K562 treated with DMSO at 1 percent for 4 hours (cell line): ENCODE data around the gene NENF. TPM values are rescaled to one million over a fixed set of nuclear protein-coding genes. Genes with fewer than 3 reads are reported as not detected.

Experiments used
- total RNA-seq: library from RNA; unstranded; fragments of 300-600 nt; gene quantifications from 2 replicates; pipeline ENCODE4 v1.2.3, GENCODE V29; 2022; ENCODE audit not compliant: insufficient read depth

The NENF gene
- 53.4 and 59.4 TPM in 2 replicates for total RNA-seq

GRCh38 chr1:212432661-212433576 lies at the start of gene NENF:
NENF (plus strand) TSS chr1:212432920; CDS start chr1:212432944, 24 bp downstream.

GRCh38 chr1:212414328-212415106 lies 18.2 kb upstream of the NENF start, which contains the start of gene PACC1:
PACC1 (minus strand) TSS chr1:212414886; CDS start chr1:212414757, 129 bp downstream.

Other genes with a start within 250 kb of the NENF start
- 42.0 and 48.7 TPM in 2 replicates for gene PPP2R5A, start 147.5 kb upstream of the NENF start, total RNA-seq
- 7.3 and 9.6 TPM in 2 replicates for gene PACC1, start 18.0 kb upstream of the NENF start, total RNA-seq
- 37.4 and 45.6 TPM in 2 replicates for gene ATF3, start 175.8 kb downstream of the NENF start, total RNA-seq